GM13977 (cell line): Measurements from ENCODE around the gene TCEAL3.
"Not testable (repeated sequence)": the region's sequence is repeated elsewhere in the genome, so short reads cannot be mapped to it uniquely, and the experiment has no call there.

Experiments used
- DNase-seq: peaks from one replicate; pipeline ENCODE4 v3.0.0; 2012; ENCODE audit warnings: low spot score
- CTCF ChIP-seq: IDR thresholded peaks from 2 replicates; pipeline ENCODE4 v1.5.1; 2012; ENCODE audit warnings: mild to moderate bottlenecking, control low read depth; ENCODE audit not compliant: insufficient read depth; ENCODE audit errors: extremely low read depth, missing control alignments
- in situ Hi-C: fragments of 300-500 bp; cut with MboI; formaldehyde crosslinking; loops from one replicate; pipeline ENCODE4 v1.12.0; 2022; ENCODE audit warnings: low sequenced_read_pairs, low pct_unique_long_range_greater_than_20kb, mixed read lengths, inconsistent platforms; ENCODE audit not compliant: unreplicated experiment

The TCEAL3 gene

GRCh38 chrX:103635436-103635835 is 27.7 kb downstream of the TCEAL3 start:
- in situ Hi-C loops, result loop anchor here (25.0 kb wide), 1 partner anchor 98 kb away; no protein-coding TSS in a partner anchor
- no peak for DNase-seq
- TF ChIP-seq CTCF, result no peak

GRCh38 chrX:103637604-103638338 is 30.0 kb downstream of the TCEAL3 start:
- no peak for DNase-seq
- TF ChIP-seq CTCF, result no peak
- in situ Hi-C loops, result loop anchor here (25.0 kb wide), 1 partner anchor 100 kb away; no protein-coding TSS in a partner anchor

- DNase-seq, result not testable (repeated sequence)
- in situ Hi-C loops, result loop anchor here (25.0 kb wide), 1 partner anchor 101 kb away; no protein-coding TSS in a partner anchor
Measured at GRCh38 chrX:103638479-103639346, 30.9 kb downstream of the TCEAL3 start.

GRCh38 chrX:103640401-103641155 is 32.8 kb downstream of the TCEAL3 start:
- TF ChIP-seq CTCF, result no peak
- no peak for DNase-seq

GRCh38 chrX:103644125-103644524 is 36.4 kb downstream of the TCEAL3 start:
- in situ Hi-C loops, result loop anchor here (25.0 kb wide), 1 partner anchor 107 kb away; no protein-coding TSS in a partner anchor
- no peak for TF ChIP-seq CTCF
- no peak for DNase-seq

More at GRCh38 chrX:103640401-103641155, 32.8 kb downstream of the TCEAL3 start:
- in situ Hi-C loops, result loop anchor here (25.0 kb wide), 1 partner anchor 103 kb away; no protein-coding TSS in a partner anchor

GRCh38 chrX:103647630-103648029 is 39.9 kb downstream of the TCEAL3 start:
- TF ChIP-seq CTCF, result no peak
- DNase-seq, result no peak
- in situ Hi-C loops, result loop anchor here (25.0 kb wide), 1 partner anchor 110 kb away; no protein-coding TSS in a partner anchor
